Stimulated activated CD8-positive, alpha-beta memory T cell treated with anti-CD3 and anti-CD28 coated beads, Interleukin-7, amount 100 ng/mL, for 1 hour (primary cell): ENCODE data around the gene PCYOX1L.
A peak's percentile ranks its signal among the peaks of the same experiment; 100 is the strongest.

ENCODE experiments used
- DNase-seq, 2 donors: peaks; one replicate each; pipeline ENCODE4 v3.0.0-alpha.2; 2020; ENCODE audit warnings: low read depth in 2 of 2

The PCYOX1L gene

GRCh38 chr5:149357370-149358293 lies at the start of gene PCYOX1L:
Gene PCYOX1L, plus strand, starts transcription at chr5:149358046. Its CDS starts 23 bp downstream, at chr5:149358069.
- DNase-seq, result peak; percentile 80 to 96

GRCh38 chr5:149309354-149309753 lies 48.5 kb upstream of the PCYOX1L start:
- DNase-seq, result no peak

GRCh38 chr5:149310488-149310887 lies 47.4 kb upstream of the PCYOX1L start:
- no peak for DNase-seq

GRCh38 chr5:149310947-149311658 lies 46.7 kb upstream of the PCYOX1L start:
- no peak for DNase-seq

- no peak for DNase-seq
These were observed 44.5 kb upstream of the PCYOX1L start for GRCh38 chr5:149313151-149313841.

- no peak for DNase-seq
These were observed 43.2 kb upstream of the PCYOX1L start for GRCh38 chr5:149314571-149315111.

- no peak for DNase-seq
These were observed 42.1 kb upstream of the PCYOX1L start for GRCh38 chr5:149315753-149316152.

- peak in 1 of 2 donors; percentile 7 for DNase-seq
These were observed 40.4 kb upstream of the PCYOX1L start for GRCh38 chr5:149317281-149318048.

GRCh38 chr5:149319174-149319573 lies 38.7 kb upstream of the PCYOX1L start:
- DNase-seq, result no peak

- no peak for DNase-seq
These were observed 37.0 kb upstream of the PCYOX1L start for GRCh38 chr5:149320791-149321330.

- no peak for DNase-seq
These were observed 35.3 kb upstream of the PCYOX1L start for GRCh38 chr5:149322518-149322917.

- DNase-seq, result no peak
These were observed 34.6 kb upstream of the PCYOX1L start for GRCh38 chr5:149323210-149323609.

- no peak for DNase-seq
These were observed 34.1 kb upstream of the PCYOX1L start for GRCh38 chr5:149323621-149324205.

GRCh38 chr5:149324641-149325040 lies 33.2 kb upstream of the PCYOX1L start:
- no peak for DNase-seq

- no peak for DNase-seq
These were observed 32.6 kb upstream of the PCYOX1L start for GRCh38 chr5:149325166-149325735.

GRCh38 chr5:149325894-149326293 lies 32.0 kb upstream of the PCYOX1L start:
- DNase-seq, result no peak

GRCh38 chr5:149326611-149327010 lies 31.2 kb upstream of the PCYOX1L start:
- DNase-seq, result no peak

GRCh38 chr5:149328177-149328576 lies 29.7 kb upstream of the PCYOX1L start:
- no peak for DNase-seq

- DNase-seq, result no peak
These were observed 24.0 kb upstream of the PCYOX1L start for GRCh38 chr5:149333711-149334443.
